A549 (cell line): ENCODE data around the gene RASSF6. TPM values are rescaled to one million over a fixed set of nuclear protein-coding genes. Genes with fewer than 3 reads are reported as not detected.
A peak's percentile ranks its signal among the peaks of the same experiment; 100 is the strongest.

Experiments
- ATAC-seq, 2 experiments: fragments of 200-7000 bp in 1 of 2; fragments of >200 bp in 1 of 2; cut with Nextera tagmentation in 1 of 2; cut with Tn5 transposase in 1 of 2; 3 replicates each; pipeline versions ENCODE4 v1.8.0 to v1.9.1; 2018 to 2020; ENCODE audit warnings: mild to moderate bottlenecking in 1 of 2, moderate library complexity in 1 of 2
- CTCF ChIA-PET: fragments of 300-600 bp; sonication (Branson Sonifier 250); formaldehyde crosslinking; extraction: SDS; loops from one replicate; lab custom pipeline; 2021; ENCODE audit warnings: antibody characterized with exemption, inconsistent platforms; lab: Yijun Ruan, JAX
- POLR2A ChIA-PET: fragments of 350-600 bp; formaldehyde crosslinking; extraction: SDS; loops from one replicate; lab custom pipeline; 2021; ENCODE audit warnings: antibody characterized with exemption, inconsistent platforms; lab: Yijun Ruan, JAX
- DNase-seq, 2 experiments: peaks; one replicate each; pipeline versions ENCODE4 v3.0.0 to v3.0.0-alpha.2; 2011 to 2016; ENCODE audit warnings: low read depth in 1 of 2, low spot score in 1 of 2
- FAIRE-seq: peaks from 2 replicates; lab custom pipeline; 2011; peaks lifted over from hg19 to GRCh38; lab: Jason Lieb, UNC
- H3K27ac ChIP-seq, 2 experiments: fragments of >200 bp; sonication (Bioruptor Twin); formaldehyde crosslinking; 3 replicates each; pipeline ENCODE4 v1.5.1; 2016 to 2017
- H3K4me1 ChIP-seq: fragments of >200 bp; sonication (Bioruptor Twin); formaldehyde crosslinking; 3 replicates; pipeline ENCODE4 v1.6.1; 2016
- H3K4me2 ChIP-seq: fragments of >200 bp; sonication (Bioruptor Twin); formaldehyde crosslinking; 3 replicates; pipeline ENCODE4 v1.6.1; 2016
- H3K4me3 ChIP-seq: fragments of >200 bp; sonication (Bioruptor Twin); formaldehyde crosslinking; 3 replicates; pipeline ENCODE4 v1.5.1; 2016
- H3K9me3 ChIP-seq: fragments of >200 bp; sonication (Bioruptor Twin); formaldehyde crosslinking; 3 replicates; pipeline ENCODE4 v1.6.1; 2016
- ATOH8 ChIP-seq: fragments of 250-450 bp; sonication (Bioruptor Pico); IDR thresholded peaks from 2 replicates; pipeline ENCODE4 v1.5.0; 2020; ENCODE audit warnings: low read depth, mild to moderate bottlenecking, moderate library complexity
- BCL3 ChIP-seq: fragments of >200 bp; sonication (Bioruptor Twin); formaldehyde crosslinking; IDR thresholded peaks from 3 replicates; pipeline ENCODE4 v1.6.1; 2016
- BHLHE40 ChIP-seq: IDR thresholded peaks from 2 replicates; pipeline ENCODE4 v1.6.1; 2012; ENCODE audit warnings: low read depth, low read length, inconsistent platforms
- E2F6 ChIP-seq: IDR thresholded peaks from 2 replicates; pipeline ENCODE4 v1.6.1; 2012; ENCODE audit warnings: low read depth, borderline replicate concordance
- EHF ChIP-seq: fragments of 250-450 bp; sonication (Bioruptor Pico); IDR thresholded peaks from 2 replicates; pipeline ENCODE4 v1.5.0; 2020; ENCODE audit warnings: mild to moderate bottlenecking
- ELK1 ChIP-seq: fragments of 150-350 bp; IDR thresholded peaks from 2 replicates; pipeline ENCODE4 v1.6.1; 2014; ENCODE audit warnings: low read depth, mild to moderate bottlenecking, low read length
- HES2 ChIP-seq: fragments of >200 bp; sonication (Bioruptor Twin); formaldehyde crosslinking; IDR thresholded peaks from 2 replicates; pipeline ENCODE4 v1.6.1; 2016
- MYC ChIP-seq: IDR thresholded peaks from 2 replicates; pipeline ENCODE4 v1.6.1; 2012; ENCODE audit warnings: mild to moderate bottlenecking, inconsistent platforms, low read length, improper control_type of control experiment, borderline replicate concordance
- POLR2AphosphoS2 ChIP-seq: conservative IDR thresholded peaks from 2 replicates; pipeline ENCODE4 v1.6.1; 2012; ENCODE audit warnings: low read length, improper control_type of control experiment, inconsistent platforms
- RARB ChIP-seq: fragments of 250-450 bp; sonication (Bioruptor Pico); IDR thresholded peaks from 2 replicates; pipeline ENCODE4 v1.8.0; 2021; ENCODE audit warnings: mild to moderate bottlenecking, moderate library complexity
- RFX5 ChIP-seq: fragments of 450-650 bp; IDR thresholded peaks from 2 replicates; pipeline ENCODE4 v1.7.1; 2014; ENCODE audit warnings: antibody characterized with exemption, mild to moderate bottlenecking, moderate library complexity
- SMC3 ChIP-seq: fragments of >200 bp; sonication (Bioruptor Twin); formaldehyde crosslinking; IDR thresholded peaks from 3 replicates; pipeline ENCODE4 v1.6.1; 2018; ENCODE audit warnings: inconsistent platforms
- SREBF2 ChIP-seq: fragments of 450-650 bp; IDR thresholded peaks from 2 replicates; pipeline ENCODE4 v1.6.1; 2014; ENCODE audit warnings: mild to moderate bottlenecking, moderate library complexity
- TFCP2L1 ChIP-seq: fragments of 250-450 bp; sonication (Bioruptor Pico); IDR thresholded peaks from 2 replicates; pipeline ENCODE4 v1.5.0; 2021; ENCODE audit warnings: mild to moderate bottlenecking
- ZC3H11A ChIP-seq: fragments of 450-650 bp; IDR thresholded peaks from 2 replicates; pipeline ENCODE4 v1.6.1; 2014; ENCODE audit warnings: antibody characterized with exemption, mild to moderate bottlenecking
- ZFP36 ChIP-seq: fragments of 450-650 bp; IDR thresholded peaks from 2 replicates; pipeline ENCODE4 v1.6.1; 2014; ENCODE audit warnings: borderline replicate concordance; ENCODE audit not compliant: partially characterized antibody
- ZNF302 ChIP-seq: fragments of 250-450 bp; sonication (Bioruptor Pico); IDR thresholded peaks from 2 replicates; pipeline ENCODE4 v1.9.0; 2021; ENCODE audit warnings: inconsistent platforms, mild to moderate bottlenecking, moderate library complexity
- ZSCAN20 ChIP-seq: fragments of 250-450 bp; sonication (Bioruptor Pico); IDR thresholded peaks from 2 replicates; pipeline ENCODE4 v1.8.0; 2022; ENCODE audit warnings: mild to moderate bottlenecking, moderate library complexity
- WGBS: methylation state at CpG from one replicate; pipeline ENCODE4 v1.1.6; 2017; ENCODE audit errors: missing lambda C conversion rate; 5-methylcytosine and 5-hydroxymethylcytosine counted together
- polyA plus RNA-seq, 4 experiments: library from polyadenylated mRNA; depleted of rRNA in 3 of 4; stranded (reverse); fragments of >200 nt; fragmentation: RNase III in 1 of 4; extraction: RNeasy Plus Mini Kit Qiagen cat#74134 plus additional on column Dnase treatment in 1 of 4; gene quantifications; 2 replicates in 3 of 4; 3 replicates in 1 of 4; pipeline ENCODE4 v1.2.3, GENCODE V29; 2011 to 2017

Gene RASSF6
- polyA plus RNA-seq, 2 of the 4 experiments (the other 2 are of a cell fraction) = 1.8 to 5.9 TPM

GRCh38 chr4:73593631-73594241 is 26.5 kb downstream of the RASSF6 start (continued):
- TF ChIP-seq ELK1 (no peak), ATOH8 (CRISPR knock-in tag) (no peak), E2F6 (no peak), EHF (CRISPR knock-in tag) (no peak), SMC3 (peak; percentile 90)

GRCh38 chr4:73589887-73590801 is 30.1 kb downstream of the RASSF6 start:
- DNase-seq (no peak), ATAC-seq (no peak), FAIRE-seq (no peak)
- no peak for TF ChIP-seq ZSCAN20 (CRISPR knock-in tag)
- TF ChIP-seq TFCP2L1 (CRISPR knock-in tag) = no peak
- TF ChIP-seq SREBF2 = no peak
- TF ChIP-seq BHLHE40 = no peak
- TF ChIP-seq ZFP36 = no peak
- TF ChIP-seq ZC3H11A = no peak
- TF ChIP-seq POLR2AphosphoS2 = no peak
- TF ChIP-seq BCL3 = no peak
- no peak for TF ChIP-seq MYC
- TF ChIP-seq ZNF302 (CRISPR knock-in tag) = no peak
- TF ChIP-seq RARB = no peak
- TF ChIP-seq RFX5 = no peak
- no peak for TF ChIP-seq EHF (CRISPR knock-in tag)
- no peak for TF ChIP-seq HES2
- H3K9me3 ChIP-seq = no peaks in the 10 kb centered on the region
- ChIA-PET POLR2A (interaction anchor here (1.3 kb wide), 1 partner anchor 9 kb away, joined by 3 read pairs; no protein-coding TSS in a partner anchor), CTCF (interaction anchor here (0.5 to 2.2 kb wide), 6 partner anchors 15 to 72 kb away, joined by 3 to 6 read pairs (median 3); no protein-coding TSS in a partner anchor)
- WGBS = 78% methylated on average over 5 of the region's 5 CpGs
- H3K27ac ChIP-seq = peak overlapping the region; percentile 7 to 21; a peak in 1 of 6 replicates
- H3K4me3 ChIP-seq = no peak overlapping the region
- H3K4me1 ChIP-seq = peaks cover 37% of the 10 kb centered on the region; the same call in 2 of the 3 replicates
- H3K4me2 ChIP-seq = peak overlapping the region; percentile 29; the same call in 1 of the 3 replicates
